Measurements from ENCODE around the gene TNNT3. TPM values are rescaled to one million over a fixed set of nuclear protein-coding genes. Genes with fewer than 3 reads are reported as not detected.

TNNT3 gene
- total RNA-seq, 2 experiments from 2014 or later = 19.1 to 21.9 TPM

GRCh38 chr11:1920128-1920908 lies 815 bp downstream of the TNNT3 start:
- H3K9me3 Mint-ChIP-seq = no peaks in the 10 kb centered on the region
- Histone ChIP-seq H3K4me3 (ENCODE audit: low read length) (no peak overlapping the region), H3K36me3 (ENCODE audit: insufficient read depth, low read length) (no peaks in the 10 kb centered on the region), H3K4me1 (ENCODE audit: insufficient read depth, low read length) (peaks cover 32% of the 10 kb centered on the region), H3K9me3 (ENCODE audit: control insufficient read depth in 1 of 2, insufficient read depth in 1 of 2, low read length in 2 of 2) (no peaks in the 10 kb centered on the region), H3K27me3 (ENCODE audit: control insufficient read depth in 1 of 2, insufficient read depth in 2 of 2, low read length in 2 of 2) (no peaks in the 10 kb centered on the region), H3K27ac (ENCODE audit: low read depth in 1 of 2, low read length in 2 of 2) (no peak overlapping the region)
- ChIA-PET CTCF (no interaction called here), POLR2A (interaction anchor here (2.2 to 3.2 kb wide), 2 partner anchors 29 to 38 kb away, joined by 4 to 9 read pairs; partner anchors contain the start of gene PRR33)
- intact Hi-C loops (cut with DNase I, micrococcal nuclease) = no loop called here
- DNase-seq (peak in 1 of 14 experiments; percentile 11), ATAC-seq (ENCODE audit: poor library complexity) (no peak)
- no peak overlapping the region for H3K27ac Mint-ChIP-seq
- TF ChIP-seq CTCF (IDR thresholded peaks at IDR 0.05) = no peak
- H3K4me1 Mint-ChIP-seq (ENCODE audit: low read depth) = peaks cover 12% of the 10 kb centered on the region
- H3K36me3 Mint-ChIP-seq (ENCODE audit: low read depth) = no peaks in the 10 kb centered on the region
- no peak overlapping the region for H3K4me3 Mint-ChIP-seq
- H3K27me3 Mint-ChIP-seq = peaks cover 6% of the 10 kb centered on the region

GRCh38 chr11:1920909-1921573 lies 1.5 kb downstream of the TNNT3 start:
- Mint-ChIP-seq H3K9me3 (no peaks in the 10 kb centered on the region), H3K4me1 (ENCODE audit: low read depth) (peaks cover 8% of the 10 kb centered on the region), H3K27me3 (peaks cover 6% of the 10 kb centered on the region), H3K36me3 (ENCODE audit: low read depth) (no peaks in the 10 kb centered on the region), H3K4me3 (no peak overlapping the region), H3K27ac (no peak overlapping the region)
- ATAC-seq (ENCODE audit: poor library complexity) (no peak), DNase-seq (peak in 1 of 14 experiments; percentile 23)
- no peak overlapping the region for H3K27ac ChIP-seq (ENCODE audit: low read depth in 1 of 2, low read length in 2 of 2)
- H3K36me3 ChIP-seq (ENCODE audit: insufficient read depth, low read length) = no peaks in the 10 kb centered on the region
- peaks cover 31% of the 10 kb centered on the region for H3K4me1 ChIP-seq (ENCODE audit: insufficient read depth, low read length)
- POLR2A ChIA-PET = interaction anchor here (1.9 to 3.2 kb wide), 2 partner anchors 30 to 70 kb away, joined by 8 to 9 read pairs; partner anchors contain the start of gene PRR33
- CTCF ChIA-PET = interaction anchor here (0.9 kb wide), 1 partner anchor 39 kb away, joined by 4 read pairs; no protein-coding TSS in a partner anchor
- H3K9me3 ChIP-seq (ENCODE audit: control insufficient read depth in 1 of 2, insufficient read depth in 1 of 2, low read length in 2 of 2) = no peaks in the 10 kb centered on the region
- TF ChIP-seq CTCF (IDR thresholded peaks at IDR 0.05) = no peak
- intact Hi-C loops (cut with DNase I, micrococcal nuclease) = no loop called here
- no peaks in the 10 kb centered on the region for H3K27me3 ChIP-seq (ENCODE audit: control insufficient read depth in 1 of 2, insufficient read depth in 2 of 2, low read length in 2 of 2)
- no peak overlapping the region for H3K4me3 ChIP-seq (ENCODE audit: low read length)

GRCh38 chr11:1921574-1922141 lies 2.2 kb downstream of the TNNT3 start:
- TF ChIP-seq CTCF (IDR thresholded peaks at IDR 0.05) = no peak
- peaks cover 7% of the 10 kb centered on the region for H3K4me1 Mint-ChIP-seq (ENCODE audit: low read depth)
- Histone ChIP-seq H3K27me3 (ENCODE audit: control insufficient read depth in 1 of 2, insufficient read depth in 2 of 2, low read length in 2 of 2) (no peaks in the 10 kb centered on the region), H3K4me3 (ENCODE audit: low read length) (no peak overlapping the region), H3K36me3 (ENCODE audit: insufficient read depth, low read length) (no peaks in the 10 kb centered on the region), H3K4me1 (ENCODE audit: insufficient read depth, low read length) (peaks cover 26% of the 10 kb centered on the region), H3K27ac (ENCODE audit: low read depth in 1 of 2, low read length in 2 of 2) (no peak overlapping the region), H3K9me3 (ENCODE audit: control insufficient read depth in 1 of 2, insufficient read depth in 1 of 2, low read length in 2 of 2) (no peaks in the 10 kb centered on the region)
- POLR2A ChIA-PET = interaction anchor here (1.9 to 3.2 kb wide), 2 partner anchors 30 to 71 kb away, joined by 8 to 9 read pairs; partner anchors contain the start of gene PRR33
- DNase-seq (peak in 1 of 14 experiments; percentile 11), ATAC-seq (ENCODE audit: poor library complexity) (no peak)
- H3K36me3 Mint-ChIP-seq (ENCODE audit: low read depth) = no peaks in the 10 kb centered on the region
- H3K27ac Mint-ChIP-seq = no peak overlapping the region
- H3K27me3 Mint-ChIP-seq = peaks cover 6% of the 10 kb centered on the region
- intact Hi-C loops (cut with DNase I, micrococcal nuclease) = no loop called here
- CTCF ChIA-PET = interaction anchor here (0.9 kb wide), 1 partner anchor 39 kb away, joined by 4 read pairs; no protein-coding TSS in a partner anchor
- H3K9me3 Mint-ChIP-seq = no peaks in the 10 kb centered on the region
- no peak overlapping the region for H3K4me3 Mint-ChIP-seq
